Kidney glomerular epithelial cell (primary cell): Measurements from ENCODE around the gene TM7SF2.
A peak's percentile ranks its signal among the peaks of the same experiment; 100 is the strongest.

Experiments
- DNase-seq: peaks from one replicate; lab custom pipeline; 2025; lab: John Stamatoyannopoulos, UW

The TM7SF2 gene

DNA sequence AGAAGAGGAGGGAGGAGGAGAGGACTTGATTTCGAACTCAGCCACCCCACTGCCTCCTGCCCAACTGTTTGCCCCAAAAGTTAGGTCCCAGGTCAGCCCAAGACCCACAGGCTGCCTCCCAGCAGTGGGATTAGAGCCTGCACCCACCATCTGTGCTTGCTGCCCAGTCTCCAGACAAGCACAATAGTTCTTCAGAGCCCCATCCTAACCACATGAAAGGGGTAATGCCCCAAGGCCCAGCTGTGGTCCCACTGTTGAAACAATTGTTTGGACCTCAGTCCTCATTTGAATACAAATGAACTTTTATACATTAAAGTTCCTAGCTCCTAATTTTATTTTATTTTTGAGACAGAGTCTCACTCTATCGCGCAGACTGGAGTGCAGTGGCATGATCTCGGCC is 21.0 kb upstream of the TM7SF2 start:
- DNase-seq, result no peak

GRCh38 chr11:65095427-65095826 is 16.2 kb upstream of the TM7SF2 start:
- DNase-seq, result no peak

DNA sequence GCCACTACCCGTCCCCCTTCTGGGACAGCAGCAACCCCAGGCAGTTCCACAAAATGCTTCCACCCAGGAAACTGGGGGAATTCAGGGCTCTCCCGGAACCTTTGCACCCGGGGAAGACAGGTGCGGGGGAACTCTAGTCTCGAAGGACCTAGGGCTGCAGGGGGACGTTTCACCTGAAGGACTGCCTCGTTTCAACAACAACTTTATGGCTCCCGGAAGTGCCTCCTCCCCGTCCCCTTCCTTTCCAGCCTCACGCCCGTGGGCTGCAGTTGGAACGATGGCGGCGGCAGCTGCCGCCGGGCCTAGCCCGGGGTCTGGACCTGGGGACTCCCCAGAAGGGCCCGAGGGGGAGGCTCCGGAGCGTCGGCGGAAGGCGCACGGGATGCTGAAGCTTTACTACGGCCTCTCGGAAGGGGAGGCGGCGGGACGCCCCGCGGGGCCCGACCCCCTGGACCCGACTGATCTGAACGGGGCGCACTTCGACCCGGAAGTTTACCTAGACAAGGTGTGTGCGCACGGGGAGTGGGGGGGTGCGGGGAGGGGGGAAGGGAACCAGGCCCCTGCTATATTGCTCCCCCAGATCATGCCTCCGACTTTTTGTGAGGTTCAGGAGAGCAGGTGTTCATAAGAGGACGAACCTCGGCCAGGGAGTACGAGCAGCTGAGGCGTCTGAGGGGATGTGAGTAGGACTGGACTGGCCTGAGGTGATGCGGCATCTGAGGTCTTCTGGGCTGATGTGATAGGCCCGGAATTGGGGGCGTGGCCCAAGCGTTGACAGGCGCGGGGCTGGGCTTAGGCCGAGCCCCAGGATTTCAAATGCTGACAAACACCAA is 15.5 kb upstream of the TM7SF2 start, which contains the start of gene VPS51:
VPS51 (plus strand) TSS at position 241 of the 833 bp plus-strand sequence; CDS start at position 278, 37 bp downstream.
- peak; percentile 68 for DNase-seq

DNA sequence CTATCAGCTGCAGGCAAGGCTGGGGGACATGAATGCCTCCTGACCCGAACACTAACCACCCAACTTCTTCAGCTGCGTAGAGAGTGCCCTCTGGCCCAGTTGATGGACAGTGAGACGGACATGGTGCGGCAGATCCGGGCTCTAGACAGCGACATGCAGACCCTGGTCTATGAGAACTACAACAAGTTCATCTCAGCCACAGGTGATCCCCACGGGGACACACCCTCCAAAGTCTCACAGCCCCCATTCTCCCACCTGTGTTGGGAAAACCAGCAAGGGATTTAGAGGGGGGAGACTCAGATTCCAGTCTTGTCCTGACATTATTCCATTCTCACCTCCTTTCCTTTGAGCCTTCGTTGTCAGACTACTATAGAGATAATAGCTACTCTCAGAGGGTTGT is 14.7 kb upstream of the TM7SF2 start:
- DNase-seq, result no peak

DNA sequence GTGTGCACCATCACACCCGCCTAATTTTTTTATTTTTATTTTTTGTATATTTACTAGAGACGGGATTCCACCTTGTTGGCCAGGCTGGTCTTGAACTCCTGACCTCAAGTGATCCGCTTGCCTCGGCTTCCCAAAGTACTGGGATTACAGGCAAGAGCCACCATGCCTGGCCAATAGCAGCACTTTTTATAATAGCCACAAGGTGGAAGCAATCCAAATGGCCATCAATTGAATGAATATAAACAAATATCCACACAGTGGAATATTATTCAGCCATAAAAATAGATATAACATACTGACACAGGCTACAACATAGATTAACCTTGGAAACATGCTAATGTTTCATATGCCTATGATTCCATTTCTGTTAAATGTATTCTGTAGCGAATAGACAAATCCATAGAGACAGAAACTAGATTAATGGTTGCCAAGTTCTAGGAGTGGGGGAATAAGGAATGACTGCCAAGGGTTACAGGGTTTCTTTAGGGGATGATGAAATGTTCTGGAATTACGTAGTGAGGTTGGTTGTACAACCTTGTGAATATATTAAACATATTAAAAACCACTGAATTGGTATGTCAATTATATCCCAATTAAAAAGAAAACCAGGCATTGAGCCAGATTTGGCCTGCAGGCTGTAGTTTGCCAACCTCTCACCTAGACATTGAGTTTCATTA is 10.9 kb upstream of the TM7SF2 start:
- DNase-seq, result no peak

- no peak for DNase-seq
Measured at GRCh38 chr11:65102142-65103095, 9.3 kb upstream of the TM7SF2 start.

GRCh38 chr11:65103476-65103875 is 8.2 kb upstream of the TM7SF2 start:
- DNase-seq, result no peak

DNA sequence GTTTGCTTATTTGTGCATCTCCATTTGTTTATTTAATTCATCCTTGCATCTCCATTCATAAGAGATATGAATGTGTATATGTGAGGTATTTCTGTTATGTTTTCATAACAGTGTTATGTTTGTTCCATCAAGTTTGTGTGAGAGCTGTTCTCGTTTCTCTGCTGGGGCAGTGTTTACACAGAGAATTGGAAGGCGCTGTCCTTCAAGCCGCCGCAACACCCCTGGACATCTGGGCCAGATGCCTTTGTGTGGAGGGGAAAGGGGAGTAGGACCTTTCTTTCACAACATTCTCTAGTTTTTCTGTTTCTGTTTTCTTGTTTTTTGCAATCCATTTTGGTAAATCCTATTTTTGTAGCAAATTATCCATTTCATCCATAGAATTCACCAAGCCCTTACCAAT is 7.0 kb upstream of the TM7SF2 start:
- no peak for DNase-seq

DNA sequence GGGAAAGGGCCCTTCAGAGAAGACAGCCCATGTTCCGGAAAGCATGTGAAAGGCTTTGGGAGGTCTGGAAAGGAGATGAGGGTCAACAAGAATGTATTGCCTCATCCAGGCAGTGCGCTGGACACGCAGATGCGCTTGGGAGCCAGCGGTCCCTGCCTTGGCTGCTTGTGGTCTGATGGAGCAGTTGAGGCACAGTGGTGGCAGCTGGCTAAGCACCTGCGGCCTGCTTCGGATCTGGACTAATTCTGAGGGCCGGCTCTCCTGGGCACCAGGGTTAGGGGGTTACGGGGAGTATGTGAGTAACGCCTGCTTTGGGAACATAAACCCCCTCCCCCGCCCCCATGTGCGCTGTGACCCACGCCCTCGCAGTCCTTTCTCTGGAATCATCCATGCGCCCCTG is 4.6 kb upstream of the TM7SF2 start:
- DNase-seq, result no peak

GRCh38 chr11:65107751-65108468 is 3.8 kb upstream of the TM7SF2 start:
- no peak for DNase-seq

GRCh38 chr11:65108469-65109123 is 3.1 kb upstream of the TM7SF2 start:
- no peak for DNase-seq

- DNase-seq, result no peak
Measured at GRCh38 chr11:65109231-65110198, 2.2 kb upstream of the TM7SF2 start.

GRCh38 chr11:65110354-65110861 is 1.3 kb upstream of the TM7SF2 start:
- DNase-seq, result peak; percentile 82

DNA sequence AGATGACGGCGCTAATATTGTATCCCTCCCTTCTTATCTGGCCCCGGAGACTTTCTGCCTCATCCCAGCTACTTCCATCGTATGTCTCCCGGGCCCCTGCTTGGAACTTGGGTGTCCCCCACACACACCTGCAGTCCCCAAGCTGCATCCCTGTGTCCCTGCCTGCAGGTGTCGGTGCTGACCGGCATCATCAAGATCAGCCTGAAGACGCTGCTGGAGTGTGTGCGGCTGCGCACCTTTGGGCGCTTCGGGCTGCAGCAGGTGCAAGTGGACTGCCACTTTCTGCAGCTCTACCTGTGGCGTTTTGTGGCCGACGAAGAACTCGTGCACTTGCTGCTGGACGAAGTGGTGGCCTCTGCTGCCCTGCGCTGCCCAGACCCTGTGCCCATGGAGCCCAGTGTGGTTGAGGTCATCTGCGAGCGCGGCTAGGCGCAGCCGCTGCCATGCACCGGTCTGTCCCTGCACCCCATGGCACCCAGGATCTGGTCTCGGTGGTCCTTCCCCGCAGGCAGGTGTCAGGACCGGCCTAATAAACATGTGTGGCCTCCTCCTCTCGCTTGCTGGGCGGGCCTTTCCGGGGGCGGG is 421 bp upstream of the TM7SF2 start:
- DNase-seq, result no peak

GRCh38 chr11:65112546-65113360 is 1.1 kb downstream of the TM7SF2 start:
- DNase-seq, result no peak

DNA sequence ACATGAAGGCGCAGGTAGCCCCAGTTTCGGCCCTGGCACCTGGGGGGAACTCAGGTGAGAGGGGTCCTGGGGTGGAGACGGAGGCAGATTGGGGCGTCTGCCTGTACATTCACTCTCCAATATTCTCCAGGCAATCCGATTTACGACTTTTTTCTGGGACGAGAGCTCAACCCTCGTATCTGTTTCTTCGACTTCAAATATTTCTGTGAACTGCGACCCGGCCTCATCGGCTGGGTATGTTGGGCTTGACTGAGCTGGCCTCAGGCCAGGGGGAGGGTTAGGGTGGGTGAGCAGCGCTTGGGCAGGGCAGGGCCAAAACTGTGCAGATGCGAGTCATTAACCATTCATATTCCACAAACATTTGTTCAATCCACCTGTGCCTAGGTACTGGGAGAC is 1.7 kb downstream of the TM7SF2 start:
- DNase-seq, result peak; percentile 34

DNA sequence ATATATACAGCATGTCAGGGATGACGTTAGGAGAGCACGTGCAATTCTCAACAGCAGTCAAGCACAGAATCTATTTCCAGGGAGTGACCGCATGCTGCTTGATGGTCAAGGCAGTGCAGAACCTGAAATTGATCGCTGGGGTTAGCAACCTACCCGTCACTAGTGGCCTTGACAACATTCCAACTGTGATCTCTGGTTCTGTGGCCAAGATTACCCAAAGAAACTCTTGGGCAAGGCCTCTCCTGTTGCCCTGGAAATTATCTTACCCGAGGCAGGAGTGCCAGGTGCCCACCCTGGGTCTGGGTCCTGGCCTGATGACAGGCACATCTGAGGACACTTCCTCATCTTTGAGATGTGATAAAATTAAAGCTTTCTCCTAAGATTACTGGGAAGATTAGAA is 2.2 kb downstream of the TM7SF2 start:
- no peak for DNase-seq

DNA sequence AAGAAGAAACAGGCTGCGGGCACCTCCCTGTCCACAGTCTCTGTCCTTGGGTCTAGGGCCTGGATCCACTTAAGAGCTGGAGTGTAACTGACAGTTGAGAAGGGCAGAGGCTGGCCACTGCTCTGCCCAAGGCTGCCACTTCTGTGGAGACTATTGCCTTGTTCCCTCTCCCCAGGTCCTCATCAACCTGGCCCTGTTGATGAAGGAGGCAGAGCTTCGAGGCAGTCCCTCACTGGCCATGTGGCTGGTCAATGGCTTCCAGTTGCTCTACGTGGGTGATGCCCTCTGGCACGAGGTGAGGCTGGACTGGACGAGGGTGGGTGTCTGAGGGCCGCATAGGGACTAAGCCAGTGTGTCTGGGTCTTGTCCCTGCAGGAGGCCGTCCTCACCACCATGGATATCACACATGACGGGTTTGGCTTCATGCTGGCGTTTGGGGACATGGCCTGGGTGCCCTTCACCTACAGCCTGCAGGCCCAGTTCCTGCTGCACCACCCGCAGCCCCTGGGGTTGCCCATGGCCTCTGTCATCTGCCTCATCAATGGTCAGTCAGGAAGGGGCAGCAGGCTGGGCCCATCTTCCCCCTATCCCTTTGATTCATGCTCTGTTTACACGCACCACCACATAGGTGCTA is 3.0 kb downstream of the TM7SF2 start:
- DNase-seq, result no peak
